DMS53 treated with DMSO at 0.1 percent for 48 hours (cell line): ENCODE measurements around the gene ARHGEF39.

Experiments used
- DNase-seq: peaks from one replicate; lab custom pipeline; 2025; ENCODE audit not compliant: unreplicated experiment; lab: John Stamatoyannopoulos, UW

Gene ARHGEF39

GRCh38 chr9:35675732-35676392, 10.9 kb upstream of the ARHGEF39 start:
- no peak for DNase-seq

DNA sequence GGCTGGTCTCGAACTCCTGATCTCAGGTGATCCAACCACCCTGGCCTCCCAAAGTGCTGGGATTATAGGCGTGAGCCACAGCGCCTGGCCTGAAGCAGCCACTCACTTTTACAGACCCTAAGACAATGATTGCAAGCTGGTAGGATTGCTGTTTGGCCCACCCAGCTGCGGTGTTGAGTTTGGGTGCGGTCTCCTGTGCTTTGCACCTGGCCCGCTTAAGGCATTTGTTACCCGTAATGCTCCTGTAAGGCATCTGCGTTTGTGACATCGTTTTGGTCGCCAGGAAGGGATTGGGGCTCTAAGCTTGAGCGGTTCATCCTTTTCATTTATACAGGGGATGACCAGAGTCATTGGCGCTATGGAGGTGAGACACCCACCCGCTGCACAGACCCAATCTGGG, 10.2 kb upstream of the ARHGEF39 start:
- no peak for DNase-seq

- DNase-seq: no peak
Measured at GRCh38 chr9:35674025-35674361, 9.0 kb upstream of the ARHGEF39 start.

DNA sequence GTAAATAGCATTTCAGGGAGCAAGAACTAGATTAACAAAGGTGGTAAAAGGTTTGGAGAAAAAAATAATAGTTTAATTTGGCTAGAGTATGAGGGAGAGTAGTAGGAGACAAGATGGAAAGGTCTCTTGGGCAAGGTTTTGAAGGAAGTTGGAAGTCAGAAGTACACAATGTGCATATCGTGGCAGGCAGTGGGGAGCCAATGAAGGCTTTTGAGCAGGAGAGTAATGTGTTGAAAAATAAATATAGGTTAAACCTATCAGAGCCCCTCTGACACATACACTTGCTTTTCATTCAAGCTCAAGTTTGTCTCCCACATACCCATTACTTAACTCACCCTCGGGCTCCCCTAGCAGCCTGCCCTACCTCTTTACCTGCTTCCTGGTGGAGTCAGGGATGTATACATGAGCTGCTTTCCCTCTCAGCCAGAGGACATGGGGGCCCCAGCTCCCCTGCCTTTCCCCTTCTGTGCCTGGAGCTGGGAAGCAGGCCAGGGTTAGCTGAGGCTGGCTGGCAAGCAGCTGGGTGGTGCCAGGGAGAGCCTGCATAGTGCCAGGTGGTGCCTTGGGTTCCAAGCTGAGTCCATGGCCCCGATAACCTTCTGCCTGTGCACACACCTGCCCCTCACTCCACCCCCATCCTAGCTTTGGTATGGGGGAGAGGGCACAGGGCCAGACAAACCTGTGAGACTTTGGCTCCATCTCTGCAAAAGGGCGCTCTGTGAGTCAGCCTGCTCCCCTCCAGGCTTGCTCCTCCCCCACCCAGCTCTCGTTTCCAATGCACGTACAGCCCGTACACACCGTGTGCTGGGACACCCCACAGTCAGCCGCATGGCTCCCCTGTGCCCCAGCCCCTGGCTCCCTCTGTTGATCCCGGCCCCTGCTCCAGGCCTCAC, 8.4 kb upstream of the ARHGEF39 start, which contains the start of gene CA9:
Gene CA9 (plus strand): TSS at position 797 of the 893 bp plus-strand sequence. CDS start 32 bp downstream, at position 829.
- peak; percentile 13 for DNase-seq

- DNase-seq: peak; percentile 78
Measured at GRCh38 chr9:35669331-35670145, 4.5 kb upstream of the ARHGEF39 start.

DNA sequence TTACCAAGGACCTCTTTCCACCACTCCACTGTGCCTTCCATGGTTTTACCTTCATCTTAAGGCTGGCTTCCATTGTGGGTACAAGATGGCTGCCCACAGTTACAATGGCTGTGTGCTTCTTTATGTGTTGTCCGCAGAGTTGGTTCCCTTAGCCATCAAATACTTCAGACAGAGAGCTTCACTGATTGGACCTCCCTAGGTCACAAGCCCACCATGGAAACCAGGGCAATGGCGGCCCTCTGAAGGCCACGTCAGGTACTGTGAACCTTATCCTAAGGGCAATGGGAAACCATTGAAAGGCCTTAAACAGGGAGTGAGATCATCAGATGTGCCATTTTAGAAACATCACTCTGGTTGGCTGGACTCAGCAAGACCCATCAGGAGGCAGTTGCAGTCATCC, 2.9 kb upstream of the ARHGEF39 start:
- DNase-seq: no peak

DNA sequence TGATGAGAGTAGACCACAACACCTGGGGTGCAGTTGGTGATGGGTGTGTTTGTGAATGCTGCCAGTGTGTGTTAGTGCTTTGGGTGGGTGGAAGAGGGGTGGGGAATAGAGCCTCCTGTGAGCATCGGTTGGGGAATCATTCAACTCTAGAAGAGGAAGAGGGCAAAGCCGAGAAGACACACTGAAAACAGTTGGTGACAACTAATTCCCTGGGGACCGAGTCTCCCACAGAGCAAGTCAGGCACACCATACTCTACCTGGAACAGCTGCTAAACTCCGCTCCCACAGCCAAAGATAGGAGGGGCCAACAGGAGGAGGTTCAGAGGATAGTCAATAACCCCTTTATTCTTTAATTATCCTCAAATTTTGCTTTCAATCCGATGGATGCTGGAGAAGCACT, 1.6 kb upstream of the ARHGEF39 start:
- no peak for DNase-seq

GRCh38 chr9:35666045-35666444, 1.1 kb upstream of the ARHGEF39 start:
- DNase-seq: no peak

GRCh38 chr9:35665471-35665818, 450 bp upstream of the ARHGEF39 start:
- no peak for DNase-seq

GRCh38 chr9:35662437-35662836, 2.6 kb downstream of the ARHGEF39 start:
- no peak for DNase-seq

- no peak for DNase-seq
Measured at GRCh38 chr9:35661756-35662350, 3.1 kb downstream of the ARHGEF39 start.

DNA sequence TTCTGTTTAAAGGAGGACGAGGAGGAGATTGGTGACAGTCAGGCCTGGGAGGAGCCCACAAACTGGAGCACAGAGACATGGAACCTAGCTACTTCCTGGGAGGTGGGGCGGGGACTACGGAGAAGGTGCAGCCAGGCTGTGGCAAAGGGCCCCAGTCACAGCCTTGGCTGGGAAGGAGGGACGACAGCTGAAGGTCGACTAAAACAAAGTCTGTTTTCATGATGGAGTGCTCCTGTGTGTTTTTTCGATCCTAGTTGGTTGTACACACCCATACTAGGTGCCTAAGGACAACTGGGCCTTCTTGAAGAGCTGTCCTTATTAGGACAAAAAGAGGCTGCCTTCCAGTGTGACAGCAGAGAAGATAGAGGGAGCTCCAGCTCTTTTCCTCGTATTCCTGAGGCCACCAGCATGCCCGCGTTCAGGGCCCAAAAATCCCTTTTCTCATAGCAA, 4.0 kb downstream of the ARHGEF39 start:
- DNase-seq: peak; percentile 11

- no peak for DNase-seq
Measured at GRCh38 chr9:35659340-35659739, 5.7 kb downstream of the ARHGEF39 start.

DNA sequence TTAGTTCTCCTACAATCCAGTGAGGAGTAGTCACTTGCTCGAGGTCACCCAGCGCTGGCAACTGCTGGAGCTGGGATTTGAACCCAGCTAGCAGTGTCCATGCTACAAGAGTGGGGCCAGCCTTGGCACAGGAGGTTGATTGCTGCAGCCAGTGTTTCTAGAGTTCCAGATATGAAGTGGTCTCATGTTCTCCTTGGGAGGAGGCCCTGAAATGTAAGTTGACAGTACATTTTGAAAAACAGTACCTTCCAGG, 6.1 kb downstream of the ARHGEF39 start:
- DNase-seq: no peak

- peak; percentile 11 for DNase-seq
Measured at GRCh38 chr9:35658137-35658967, 6.6 kb downstream of the ARHGEF39 start, which contains the start of gene CCDC107. CCDC107 (plus strand) TSS chr9:35658292; CDS start chr9:35658380, 88 bp downstream.

- DNase-seq: peak; percentile 91
Measured at GRCh38 chr9:35657546-35658136, 7.4 kb downstream of the ARHGEF39 start, which contains the start of gene RMRP. RMRP (minus strand) TSS chr9:35658019.

DNA sequence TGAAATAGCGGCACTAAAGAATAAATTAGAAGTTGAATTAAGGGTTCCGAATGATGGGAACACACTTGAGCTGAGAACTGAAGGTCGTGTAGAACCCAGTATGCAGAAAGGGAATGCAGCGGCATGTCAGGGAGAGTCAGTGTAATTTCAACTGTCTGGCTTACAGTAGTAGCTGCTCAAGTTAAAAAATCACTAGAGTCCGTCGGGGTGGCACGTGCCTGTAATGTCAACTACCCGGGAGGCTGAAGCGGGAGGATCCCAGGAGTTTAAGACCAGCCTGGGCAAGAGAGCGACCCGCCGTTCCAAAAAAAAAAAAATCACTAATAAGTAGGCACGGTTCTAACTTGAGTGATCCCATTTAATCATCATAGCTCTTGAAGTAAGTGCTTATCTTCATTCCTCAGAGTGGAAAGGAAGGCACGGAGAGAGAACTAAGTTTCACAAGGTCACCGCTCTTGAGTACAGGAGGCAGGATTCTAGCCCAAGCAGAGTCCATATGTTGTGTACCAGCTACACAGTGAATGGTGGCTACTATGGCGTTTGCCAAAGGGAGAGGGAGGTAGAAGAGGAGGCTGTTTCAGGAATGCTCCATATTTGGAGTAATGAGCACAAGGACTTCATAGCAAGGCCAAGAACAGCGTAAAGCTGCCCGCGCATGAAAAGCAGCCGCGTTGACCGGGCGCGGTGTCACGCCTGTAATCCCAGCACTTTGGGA, 8.0 kb downstream of the ARHGEF39 start:
- DNase-seq: peak; percentile 38

- no peak for DNase-seq
Measured at GRCh38 chr9:35656348-35656747, 8.6 kb downstream of the ARHGEF39 start.

- DNase-seq: no peak
Measured at GRCh38 chr9:35653611-35654010, 11.4 kb downstream of the ARHGEF39 start.
